Breast epithelium (tissue), 4 donors: ENCODE results near the gene SLC12A1. TPM values are rescaled to one million over a fixed set of nuclear protein-coding genes. Genes with fewer than 3 reads are reported as not detected.

Source experiments
- DNase-seq, 2 donors: peaks; one replicate each; pipeline ENCODE4 v3.0.0-alpha.2; 2019; ENCODE audit warnings: low spot score in 2 of 2
- H3K27ac ChIP-seq, 2 donors: fragments of 200-600 bp; sonication (generic) in 1 of 2; one replicate each; pipeline ENCODE4 v1.5.1; 2016 to 2019; ENCODE audit warnings: mild to moderate bottlenecking in 1 of 2
- H3K27me3 ChIP-seq, 2 donors: fragments of 200-600 bp; sonication (generic) in 1 of 2; one replicate each; pipeline versions ENCODE4 v1.5.1 to v1.6.0; 2017 to 2019; ENCODE audit warnings: control low read depth in 1 of 2, mild to moderate bottlenecking in 1 of 2
- H3K36me3 ChIP-seq: fragments of 200-600 bp; one replicate; pipeline ENCODE4 v1.5.1; 2019
- H3K4me1 ChIP-seq, 2 donors: fragments of 200-600 bp; sonication (generic); one replicate each; pipeline ENCODE4 v1.5.1; 2016 to 2019; ENCODE audit warnings: control low read depth in 1 of 2
- H3K4me3 ChIP-seq, 3 donors: fragments of 200-600 bp; sonication (generic); 1 replicate in 2 of 3; 2 replicates in 1 of 3; pipeline ENCODE4 v1.5.1; 2016 to 2019; ENCODE audit warnings: mild to moderate bottlenecking in 3 of 3, moderate library complexity in 2 of 3
- H3K9me3 ChIP-seq, 2 donors: fragments of 200-600 bp; sonication (generic) in 1 of 2; one replicate each; pipeline ENCODE4 v1.5.1; 2016 to 2019; ENCODE audit warnings: control low read depth in 1 of 2
- POLR2A ChIP-seq: fragments of 450-650 bp; IDR thresholded peaks from one replicate; pipeline ENCODE4 v1.6.1; 2016; ENCODE audit warnings: antibody characterized with exemption, mild to moderate bottlenecking, moderate library complexity
- POLR2AphosphoS5 ChIP-seq, 3 donors: sonication (generic); formaldehyde crosslinking; IDR thresholded peaks; one replicate each; pipeline ENCODE4 v1.6.1; 2017; ENCODE audit warnings: antibody characterized with exemption in 3 of 3
- intact Hi-C: fragments of 100-400 bp; cut with DNase I; formaldehyde crosslinking; loops from one replicate; pipeline ENCODE4 v1.15.1; 2023; ENCODE audit warnings: low total_unique reads
- total RNA-seq, 3 donors: library from RNA; depleted of rRNA; stranded (reverse); fragments of >200 nt; gene quantifications; one replicate each; pipeline ENCODE4 v1.1.0, GENCODE V29; 2016
- TF ChIP-seq, protein P1 (sequence below), 3 donors: fragments of 450-650 bp; IDR thresholded peaks; one replicate each; pipeline ENCODE4 v1.5.1; 2016 to 2017; ENCODE audit warnings: antibody characterized with exemption in 3 of 3, mild to moderate bottlenecking in 3 of 3, moderate library complexity in 3 of 3

SLC12A1 gene
- total RNA-seq, 3 donors from 2014 or later: under 0.01 TPM; not detected in 2

DNA sequence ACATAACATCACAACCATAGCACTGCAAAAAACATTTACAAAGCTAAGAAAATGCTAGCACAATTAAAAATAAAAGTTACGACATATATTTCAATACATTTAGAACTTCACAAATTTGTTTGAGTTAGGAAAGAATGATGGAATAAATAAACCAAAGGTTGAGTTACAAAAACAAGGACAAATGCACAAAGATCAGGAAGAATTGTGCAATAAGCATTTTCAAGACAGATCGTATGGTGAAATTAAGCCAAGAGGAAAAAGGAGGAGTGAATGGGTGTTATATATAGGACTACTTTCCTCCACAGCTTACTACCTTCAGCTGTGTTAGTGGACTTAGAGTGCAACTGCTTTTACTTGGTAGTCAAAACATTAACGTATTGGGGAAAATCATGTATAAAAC, 20.6 kb upstream of the SLC12A1 start:
- Histone ChIP-seq H3K27ac (no peak overlapping the region), H3K27me3 (peaks cover 0 to 4% of the 10 kb centered on the region in 2 donors), H3K4me3 (no peak overlapping the region), H3K4me1 (no peaks in the 10 kb centered on the region), H3K36me3 (no peaks in the 10 kb centered on the region), H3K9me3 (no peaks in the 10 kb centered on the region)
- TF ChIP-seq POLR2A: no peak
- intact Hi-C loops: no loop called here
- no peak for DNase-seq

DNA sequence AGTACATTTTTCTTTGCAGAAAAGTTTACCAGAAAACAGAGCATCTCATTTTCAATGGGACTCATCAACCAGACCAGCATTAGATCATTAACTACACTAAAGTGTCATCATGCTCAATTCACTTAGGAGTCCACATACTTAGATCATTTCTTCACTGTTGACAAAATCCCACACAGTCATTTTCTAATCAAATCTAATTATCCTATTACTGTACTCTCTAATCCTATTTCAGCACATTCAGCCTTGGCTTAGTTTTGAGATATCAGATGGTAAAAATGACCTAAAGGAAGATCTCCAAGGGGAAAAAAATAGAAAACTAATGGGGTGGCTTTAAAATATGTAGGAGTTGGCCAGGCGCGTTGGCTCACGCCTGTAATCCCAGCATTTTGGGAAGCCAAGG, 19.8 kb upstream of the SLC12A1 start:
- Histone ChIP-seq H3K27me3 (peaks cover 0 to 4% of the 10 kb centered on the region in 2 donors), H3K4me3 (no peak overlapping the region), H3K36me3 (no peaks in the 10 kb centered on the region), H3K9me3 (no peaks in the 10 kb centered on the region), H3K4me1 (no peaks in the 10 kb centered on the region), H3K27ac (no peak overlapping the region)
- no peak for DNase-seq
- intact Hi-C loops: no loop called here
- TF ChIP-seq, protein P1, sequence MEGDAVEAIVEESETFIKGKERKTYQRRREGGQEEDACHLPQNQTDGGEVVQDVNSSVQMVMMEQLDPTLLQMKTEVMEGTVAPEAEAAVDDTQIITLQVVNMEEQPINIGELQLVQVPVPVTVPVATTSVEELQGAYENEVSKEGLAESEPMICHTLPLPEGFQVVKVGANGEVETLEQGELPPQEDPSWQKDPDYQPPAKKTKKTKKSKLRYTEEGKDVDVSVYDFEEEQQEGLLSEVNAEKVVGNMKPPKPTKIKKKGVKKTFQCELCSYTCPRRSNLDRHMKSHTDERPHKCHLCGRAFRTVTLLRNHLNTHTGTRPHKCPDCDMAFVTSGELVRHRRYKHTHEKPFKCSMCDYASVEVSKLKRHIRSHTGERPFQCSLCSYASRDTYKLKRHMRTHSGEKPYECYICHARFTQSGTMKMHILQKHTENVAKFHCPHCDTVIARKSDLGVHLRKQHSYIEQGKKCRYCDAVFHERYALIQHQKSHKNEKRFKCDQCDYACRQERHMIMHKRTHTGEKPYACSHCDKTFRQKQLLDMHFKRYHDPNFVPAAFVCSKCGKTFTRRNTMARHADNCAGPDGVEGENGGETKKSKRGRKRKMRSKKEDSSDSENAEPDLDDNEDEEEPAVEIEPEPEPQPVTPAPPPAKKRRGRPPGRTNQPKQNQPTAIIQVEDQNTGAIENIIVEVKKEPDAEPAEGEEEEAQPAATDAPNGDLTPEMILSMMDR (IDR thresholded peaks at IDR 0.05): no peak
- TF ChIP-seq POLR2AphosphoS5 (IDR thresholded peaks at IDR 0.05) (no peak), POLR2A (no peak)

DNA sequence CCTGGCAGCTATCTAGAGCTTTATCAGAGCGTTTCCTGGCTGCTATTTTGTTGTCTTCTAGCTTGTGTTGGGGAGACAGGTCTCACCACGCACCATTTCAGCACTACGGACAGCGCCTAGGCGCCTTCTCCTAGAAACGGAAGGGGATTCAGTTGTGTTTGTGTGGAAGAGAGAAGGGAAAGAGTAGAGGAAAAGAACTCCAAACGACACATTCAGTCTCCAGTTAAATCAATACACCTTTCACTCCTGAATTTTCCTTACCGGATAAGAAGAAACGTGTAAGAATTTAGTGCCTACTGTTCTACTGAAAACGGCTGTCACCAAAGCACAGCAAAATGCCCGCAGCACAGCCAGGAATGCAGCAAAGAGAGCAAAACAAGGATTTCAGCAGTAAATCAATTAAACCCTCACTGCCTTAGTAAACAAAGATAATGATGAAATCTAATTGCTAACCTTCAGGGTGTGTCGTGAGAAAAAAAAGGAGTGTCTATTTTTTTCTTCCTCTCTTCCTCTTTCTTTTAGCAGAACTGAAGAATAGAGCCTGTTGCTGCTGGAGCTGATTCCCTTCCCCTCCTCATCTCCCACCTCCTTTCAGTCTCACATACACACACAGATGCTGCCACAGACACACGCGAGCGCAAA, 15.0 kb upstream of the SLC12A1 start:
- no peak overlapping the region for H3K4me3 ChIP-seq
- intact Hi-C loops: no loop called here
- H3K27me3 ChIP-seq: peaks cover 0 to 18% of the 10 kb centered on the region in 2 donors
- H3K9me3 ChIP-seq: no peaks in the 10 kb centered on the region
- no peaks in the 10 kb centered on the region for H3K36me3 ChIP-seq
- no peak for TF ChIP-seq POLR2A
- TF ChIP-seq, protein P1 (IDR thresholded peaks at IDR 0.05): no peak
- TF ChIP-seq POLR2AphosphoS5 (IDR thresholded peaks at IDR 0.05): no peak
- H3K27ac ChIP-seq: no peak overlapping the region
- DNase-seq: peak in 1 of 2 donors; percentile 53
- no peaks in the 10 kb centered on the region for H3K4me1 ChIP-seq

DNA sequence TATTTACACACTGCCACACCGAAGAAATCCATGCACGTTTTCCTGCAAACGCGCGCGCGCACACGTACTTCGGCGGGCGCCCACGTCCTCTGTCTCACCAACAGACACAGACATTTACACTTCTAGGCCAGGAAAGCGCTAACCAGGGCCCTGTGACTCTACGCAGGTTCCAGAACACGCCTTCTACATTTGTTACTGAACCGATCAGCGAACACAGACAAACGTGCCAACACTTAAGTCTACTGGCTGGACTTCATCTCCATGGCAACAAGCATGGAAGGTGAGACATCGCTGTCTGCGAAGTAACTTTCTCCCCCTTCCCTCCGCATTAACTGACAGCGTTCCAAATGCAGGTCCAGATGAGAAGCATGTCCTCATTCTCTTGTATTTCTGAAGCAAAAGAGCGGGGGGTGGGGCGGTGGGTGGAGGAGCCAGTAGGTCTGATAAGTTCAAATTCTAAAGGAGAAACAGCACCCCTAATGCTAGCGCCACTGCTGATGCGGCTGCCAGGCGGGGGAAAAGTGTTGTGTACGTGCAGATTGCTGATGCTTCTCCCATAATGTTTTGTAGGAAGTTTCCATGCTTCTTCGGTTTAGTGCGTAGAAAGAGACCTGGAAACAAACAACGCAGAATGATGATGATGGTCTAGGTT, 14.4 kb upstream of the SLC12A1 start, which contains the start of gene CTXN2:
Gene CTXN2, plus strand, starts transcription at position 92 of the 652 bp plus-strand sequence. CDS start 9,636 bp downstream, outside the sequence.
- Histone ChIP-seq H3K27ac (no peak within 1 kb of the TSS), H3K9me3 (no peaks in the 10 kb centered on the region), H3K27me3 (peaks cover 0 to 18% of the 10 kb centered on the region in 2 donors), H3K36me3 (no peaks in the 10 kb centered on the region), H3K4me1 (no peaks in the 10 kb centered on the region), H3K4me3 (no peak within 1 kb of the TSS)
- intact Hi-C loops: no loop called here
- no peak for TF ChIP-seq POLR2A
- TF ChIP-seq POLR2AphosphoS5 (IDR thresholded peaks at IDR 0.05): no peak
- TF ChIP-seq, protein P1 (IDR thresholded peaks at IDR 0.05): no peak
- no peak for DNase-seq

DNA sequence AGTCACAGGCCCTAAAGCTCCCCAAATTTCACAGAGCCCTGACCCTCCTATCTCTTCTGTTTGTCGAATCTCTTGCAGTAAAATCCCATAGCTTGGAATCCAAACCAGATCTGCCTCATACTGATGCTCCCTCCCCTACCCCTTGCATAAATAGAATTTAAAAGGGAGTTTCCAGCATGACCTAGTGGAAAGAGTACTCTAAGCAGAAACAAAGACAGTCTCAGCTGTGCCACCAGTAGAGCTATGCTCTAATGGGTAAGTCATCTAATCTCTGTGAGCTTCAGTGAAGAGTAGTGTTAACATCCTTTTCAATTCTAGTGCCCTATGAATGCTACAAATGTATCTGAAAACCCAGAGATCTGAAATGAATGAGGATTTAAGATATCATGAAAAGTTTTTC, 4.0 kb upstream of the SLC12A1 start:
- no peaks in the 10 kb centered on the region for H3K27me3 ChIP-seq
- TF ChIP-seq POLR2A (no peak), POLR2AphosphoS5 (IDR thresholded peaks at IDR 0.05) (no peak)
- TF ChIP-seq, protein P1 (IDR thresholded peaks at IDR 0.05): no peak

More for the DNA sequence above, 4.0 kb upstream of the SLC12A1 start:
- H3K27ac ChIP-seq: no peak overlapping the region
- intact Hi-C loops: no loop called here
- H3K4me1 ChIP-seq: no peaks in the 10 kb centered on the region
- no peak overlapping the region for H3K4me3 ChIP-seq
- H3K9me3 ChIP-seq: no peaks in the 10 kb centered on the region
- no peaks in the 10 kb centered on the region for H3K36me3 ChIP-seq
- DNase-seq: no peak
